ENCODE measurements around the gene VSX1. TPM values are rescaled to one million over a fixed set of nuclear protein-coding genes. Genes with fewer than 3 reads are reported as not detected.

Gene VSX1
- total and polyA plus RNA-seq, 2 experiments from 2014 or later = not detected

GRCh38 chr20:25063981-25064380, 18.0 kb downstream of the VSX1 start:
- no peaks in the 10 kb centered on the region for H3K36me3 ChIP-seq (replicated peaks; ENCODE audit: insufficient read depth, low read depth)
- no peaks in the 10 kb centered on the region for H4K20me1 ChIP-seq (ENCODE audit: insufficient read depth, poor library complexity, severe bottlenecking)
- WGBS (ENCODE audit: low lambda C conversion rate, missing lambda C conversion rate) = 82% methylated on average over 2 of the region's 2 CpGs
- peaks cover 10% of the 10 kb centered on the region for H3K27me3 ChIP-seq
- H3K27ac ChIP-seq = no peak overlapping the region
- no peaks in the 10 kb centered on the region for H3K79me2 ChIP-seq
- peaks cover 16% of the 10 kb centered on the region for H3K4me1 ChIP-seq (ENCODE audit: insufficient read depth)
- H2AFZ ChIP-seq = no peak overlapping the region
- H3K4me2 ChIP-seq = no peak overlapping the region
- H3K4me3 ChIP-seq = no peak overlapping the region
- no peaks in the 10 kb centered on the region for H3K9me2 ChIP-seq (replicated peaks; ENCODE audit: insufficient read depth)
- DNase-seq (ENCODE audit: low spot score) = no peak
- H3K9me3 ChIP-seq (ENCODE audit: low read depth) = no peaks in the 10 kb centered on the region
- TF ChIP-seq EZH2phosphoT487 (IDR thresholded peaks at IDR 0.05; ENCODE audit: low read depth, severe bottlenecking, unreplicated experiment) = no peak
- no peak for TF ChIP-seq CTCF (IDR thresholded peaks at IDR 0.05; ENCODE audit: poor library complexity)
- no peak for TF ChIP-seq EZH2 (IDR thresholded peaks at IDR 0.05; ENCODE audit: borderline replicate concordance)

GRCh38 chr20:25063546-25063945, 18.4 kb downstream of the VSX1 start:
- Histone ChIP-seq H3K27me3 (peaks cover 7% of the 10 kb centered on the region), H3K4me2 (no peak overlapping the region), H3K27ac (no peak overlapping the region), H2AFZ (no peak overlapping the region), H3K9me3 (ENCODE audit: low read depth) (no peaks in the 10 kb centered on the region), H3K79me2 (no peaks in the 10 kb centered on the region), H4K20me1 (ENCODE audit: insufficient read depth, poor library complexity, severe bottlenecking) (no peaks in the 10 kb centered on the region), H3K4me1 (ENCODE audit: insufficient read depth) (peaks cover 21% of the 10 kb centered on the region), H3K36me3 (replicated peaks; ENCODE audit: insufficient read depth, low read depth) (no peaks in the 10 kb centered on the region), H3K4me3 (no peak overlapping the region), H3K9me2 (replicated peaks; ENCODE audit: insufficient read depth) (no peaks in the 10 kb centered on the region)
- WGBS (ENCODE audit: low lambda C conversion rate, missing lambda C conversion rate) = 87% methylated on average over 11 of the region's 11 CpGs
- no peak for DNase-seq (ENCODE audit: low spot score)
- TF ChIP-seq CTCF (IDR thresholded peaks at IDR 0.05; ENCODE audit: poor library complexity) (no peak), EZH2phosphoT487 (IDR thresholded peaks at IDR 0.05; ENCODE audit: low read depth, severe bottlenecking, unreplicated experiment) (no peak), EZH2 (IDR thresholded peaks at IDR 0.05; ENCODE audit: borderline replicate concordance) (no peak)

GRCh38 chr20:25062841-25063240, 19.1 kb downstream of the VSX1 start:
- H3K4me2 ChIP-seq = no peak overlapping the region
- H3K79me2 ChIP-seq = no peaks in the 10 kb centered on the region
- no peak overlapping the region for H3K4me3 ChIP-seq
- H3K4me1 ChIP-seq (ENCODE audit: insufficient read depth) = peaks cover 25% of the 10 kb centered on the region
- peaks cover 3% of the 10 kb centered on the region for H3K27me3 ChIP-seq
- no peaks in the 10 kb centered on the region for H4K20me1 ChIP-seq (ENCODE audit: insufficient read depth, poor library complexity, severe bottlenecking)
- H3K9me2 ChIP-seq (replicated peaks; ENCODE audit: insufficient read depth) = no peaks in the 10 kb centered on the region
- H2AFZ ChIP-seq = no peak overlapping the region
- WGBS (ENCODE audit: low lambda C conversion rate, missing lambda C conversion rate) = 80% methylated on average over 7 of the region's 7 CpGs
- no peak overlapping the region for H3K27ac ChIP-seq
- H3K9me3 ChIP-seq (ENCODE audit: low read depth) = no peaks in the 10 kb centered on the region
- DNase-seq (ENCODE audit: low spot score) = no peak
- TF ChIP-seq EZH2 (IDR thresholded peaks at IDR 0.05; ENCODE audit: borderline replicate concordance) (no peak), EZH2phosphoT487 (IDR thresholded peaks at IDR 0.05; ENCODE audit: low read depth, severe bottlenecking, unreplicated experiment) (no peak), CTCF (IDR thresholded peaks at IDR 0.05; ENCODE audit: poor library complexity) (no peak)
- H3K36me3 ChIP-seq (replicated peaks; ENCODE audit: insufficient read depth, low read depth) = no peaks in the 10 kb centered on the region
